Progenitor cell of endocrine pancreas (in vitro differentiated cells): Measurements from ENCODE around the gene TMEM63B. TPM values are rescaled to one million over a fixed set of nuclear protein-coding genes. Genes with fewer than 3 reads are reported as not detected.

Experiments
- DNase-seq: peaks from one replicate; pipeline ENCODE4 v3.0.0; 2021; ENCODE audit warnings: low spot score; ENCODE audit not compliant: unreplicated experiment
- H3K27ac Mint-ChIP-seq: 2 replicates; pipeline ENCODE4 v1.8.0; 2021; ENCODE audit warnings: mild to moderate bottlenecking, moderate library complexity, mixed read lengths
- H3K27me3 Mint-ChIP-seq: 2 replicates; pipeline ENCODE4 v1.8.0; 2021; ENCODE audit warnings: mixed read lengths
- H3K36me3 Mint-ChIP-seq: 2 replicates; pipeline ENCODE4 v1.8.0; 2022; ENCODE audit warnings: mixed read lengths; ENCODE audit not compliant: insufficient read depth
- H3K4me1 Mint-ChIP-seq: 2 replicates; pipeline ENCODE4 v1.8.0; 2021; ENCODE audit warnings: low read depth, mixed read lengths
- H3K4me3 Mint-ChIP-seq: 2 replicates; pipeline ENCODE4 v1.8.0; 2021; ENCODE audit warnings: low read depth, mild to moderate bottlenecking, moderate library complexity, mixed read lengths
- H3K9me3 Mint-ChIP-seq: 2 replicates; pipeline ENCODE4 v1.8.0; 2021; ENCODE audit warnings: low read depth, mixed read lengths
- CTCF ChIP-seq: fragments of 200-600 bp; sonication (generic); IDR thresholded peaks from one replicate; pipeline ENCODE4 v1.5.0; 2021; ENCODE audit warnings: antibody characterized with exemption, mild to moderate bottlenecking; ENCODE audit not compliant: unreplicated experiment
- total RNA-seq: library from RNA; stranded (reverse); gene quantifications from 2 replicates; pipeline ENCODE4 v1.2.1, GENCODE V29; 2021

TMEM63B gene
- total RNA-seq, 1 donor from 2014 or later = 72.3 TPM

- H3K4me3 Mint-ChIP-seq = no peak overlapping the region
- peak; percentile 77 for TF ChIP-seq CTCF
- peaks cover 7% of the 10 kb centered on the region for H3K36me3 Mint-ChIP-seq
- peak overlapping the region; percentile 85 for H3K27ac Mint-ChIP-seq
- peaks cover 9% of the 10 kb centered on the region for H3K4me1 Mint-ChIP-seq
- no peaks in the 10 kb centered on the region for H3K27me3 Mint-ChIP-seq
- peak; percentile 60 for DNase-seq
- H3K9me3 Mint-ChIP-seq = no peaks in the 10 kb centered on the region
These were observed 30.7 kb upstream of the TMEM63B start for GRCh38 chr6:44096612-44097011.

- H3K27me3 Mint-ChIP-seq = no peaks in the 10 kb centered on the region
- no peak overlapping the region for H3K27ac Mint-ChIP-seq
- H3K4me3 Mint-ChIP-seq = no peak overlapping the region
- H3K36me3 Mint-ChIP-seq = peaks cover 7% of the 10 kb centered on the region
- peaks cover 9% of the 10 kb centered on the region for H3K4me1 Mint-ChIP-seq
- no peak for DNase-seq
- no peak for TF ChIP-seq CTCF
- no peaks in the 10 kb centered on the region for H3K9me3 Mint-ChIP-seq
These were observed 29.5 kb upstream of the TMEM63B start for GRCh38 chr6:44097782-44098317.

GRCh38 chr6:44099192-44099591 is 28.2 kb upstream of the TMEM63B start:
- DNase-seq = no peak
- Mint-ChIP-seq H3K27ac (no peak overlapping the region), H3K4me3 (no peak overlapping the region), H3K4me1 (peaks cover 9% of the 10 kb centered on the region), H3K9me3 (no peaks in the 10 kb centered on the region), H3K27me3 (no peaks in the 10 kb centered on the region), H3K36me3 (peaks cover 9% of the 10 kb centered on the region)
- no peak for TF ChIP-seq CTCF

GRCh38 chr6:44100088-44100550 is 27.2 kb upstream of the TMEM63B start:
- no peaks in the 10 kb centered on the region for H3K9me3 Mint-ChIP-seq
- H3K27ac Mint-ChIP-seq = no peak overlapping the region
- peak; percentile 70 for TF ChIP-seq CTCF
- no peak for DNase-seq
- no peaks in the 10 kb centered on the region for H3K27me3 Mint-ChIP-seq
- peaks cover 3% of the 10 kb centered on the region for H3K4me1 Mint-ChIP-seq
- no peak overlapping the region for H3K4me3 Mint-ChIP-seq
- peaks cover 8% of the 10 kb centered on the region for H3K36me3 Mint-ChIP-seq

GRCh38 chr6:44101832-44102231 is 25.5 kb upstream of the TMEM63B start:
- H3K27ac Mint-ChIP-seq = no peak overlapping the region
- H3K4me3 Mint-ChIP-seq = no peak overlapping the region
- no peaks in the 10 kb centered on the region for H3K9me3 Mint-ChIP-seq
- H3K27me3 Mint-ChIP-seq = no peaks in the 10 kb centered on the region
- H3K36me3 Mint-ChIP-seq = peaks cover 8% of the 10 kb centered on the region
- peaks cover 3% of the 10 kb centered on the region for H3K4me1 Mint-ChIP-seq
- TF ChIP-seq CTCF = no peak
- no peak for DNase-seq
